DMS53 treated with DMSO at 0.1 percent for 48 hours (cell line): ENCODE measurements around the gene NQO1.
"Not testable (repeated sequence)": the region's sequence is repeated elsewhere in the genome, so short reads cannot be mapped to it uniquely, and the experiment has no call there.

ENCODE experiments used
- DNase-seq: peaks from one replicate; lab custom pipeline; 2025; ENCODE audit not compliant: unreplicated experiment; lab: John Stamatoyannopoulos, UW

NQO1 gene

GRCh38 chr16:69726313-69727060, at the start of gene NQO1:
TSS of gene NQO1 (minus strand) at chr16:69726560. CDS start at chr16:69726439, 121 bp downstream.
- peak; percentile 86 for DNase-seq

GRCh38 chr16:69775563-69775962, 49.2 kb upstream of the NQO1 start:
- no peak for DNase-seq

GRCh38 chr16:69773260-69773947, 47.0 kb upstream of the NQO1 start:
- DNase-seq, result no peak

GRCh38 chr16:69771651-69771967, 45.2 kb upstream of the NQO1 start:
- DNase-seq, result no peak

GRCh38 chr16:69769404-69769803, 43.0 kb upstream of the NQO1 start:
- DNase-seq, result no peak

- no peak for DNase-seq
Measured at GRCh38 chr16:69768666-69769065, 42.3 kb upstream of the NQO1 start.

- DNase-seq, result no peak
Measured at GRCh38 chr16:69767459-69768229, 41.3 kb upstream of the NQO1 start.

- DNase-seq, result no peak
Measured at GRCh38 chr16:69763599-69763942, 37.2 kb upstream of the NQO1 start.

- no peak for DNase-seq
Measured at GRCh38 chr16:69762814-69763598, 36.6 kb upstream of the NQO1 start.

- peak; percentile 61 for DNase-seq
Measured at GRCh38 chr16:69761983-69762813, 35.8 kb upstream of the NQO1 start, which contains the start of gene WWP2. TSS of gene WWP2 (plus strand) at chr16:69762332. CDS start at chr16:69787011, 24,679 bp downstream.

- DNase-seq, result not testable (repeated sequence)
Measured at GRCh38 chr16:69757375-69757774, 31.0 kb upstream of the NQO1 start.

- DNase-seq, result no peak
Measured at GRCh38 chr16:69756705-69757104, 30.3 kb upstream of the NQO1 start.

- peak; percentile 92 for DNase-seq
Measured at GRCh38 chr16:69754469-69755310, 28.3 kb upstream of the NQO1 start, which contains the start of gene NOB1. TSS of gene NOB1 (minus strand) at chr16:69754926. CDS start at chr16:69754910, 16 bp downstream.

- no peak for DNase-seq
Measured at GRCh38 chr16:69754143-69754468, 27.7 kb upstream of the NQO1 start.

GRCh38 chr16:69748694-69749345, 22.5 kb upstream of the NQO1 start:
- DNase-seq, result no peak

- DNase-seq, result no peak
Measured at GRCh38 chr16:69747115-69747514, 20.8 kb upstream of the NQO1 start.

- DNase-seq, result no peak
Measured at GRCh38 chr16:69745959-69746358, 19.6 kb upstream of the NQO1 start.

- DNase-seq, result no peak
Measured at GRCh38 chr16:69745232-69745612, 18.9 kb upstream of the NQO1 start.
